Measurements from ENCODE around the gene ISCU.

DNA sequence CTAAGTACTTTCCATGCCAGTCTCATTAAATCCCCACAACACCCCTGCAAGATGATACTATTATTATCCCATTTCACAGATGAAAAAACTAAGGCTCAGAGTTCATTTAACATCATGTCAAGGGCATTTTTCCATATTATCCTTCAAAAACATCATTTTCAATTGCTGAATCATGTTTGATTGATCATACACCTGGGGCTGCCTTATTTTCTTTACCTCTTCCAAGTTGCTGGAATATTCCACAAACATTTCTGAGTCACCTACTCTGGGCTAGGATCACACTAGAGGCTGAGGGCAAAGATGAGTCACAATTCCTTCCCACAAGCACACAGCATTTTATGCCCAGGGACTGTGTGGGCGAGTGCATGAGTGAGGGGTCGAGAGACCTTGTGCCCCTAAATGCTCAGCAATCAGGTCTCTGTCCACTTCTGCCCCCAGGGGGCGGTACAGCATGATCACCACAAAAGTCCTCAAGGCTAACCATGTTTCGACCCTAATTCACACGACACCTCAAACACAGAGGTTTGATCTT, 49.6 kb downstream of the ISCU start:
- TF ChIP-seq MAX (IDR thresholded peaks at IDR 0.05; ENCODE audit: low read depth, low read length) = peak; percentile 34; the same call in 1 of the 2 replicates
- TF ChIP-seq, protein P1, sequence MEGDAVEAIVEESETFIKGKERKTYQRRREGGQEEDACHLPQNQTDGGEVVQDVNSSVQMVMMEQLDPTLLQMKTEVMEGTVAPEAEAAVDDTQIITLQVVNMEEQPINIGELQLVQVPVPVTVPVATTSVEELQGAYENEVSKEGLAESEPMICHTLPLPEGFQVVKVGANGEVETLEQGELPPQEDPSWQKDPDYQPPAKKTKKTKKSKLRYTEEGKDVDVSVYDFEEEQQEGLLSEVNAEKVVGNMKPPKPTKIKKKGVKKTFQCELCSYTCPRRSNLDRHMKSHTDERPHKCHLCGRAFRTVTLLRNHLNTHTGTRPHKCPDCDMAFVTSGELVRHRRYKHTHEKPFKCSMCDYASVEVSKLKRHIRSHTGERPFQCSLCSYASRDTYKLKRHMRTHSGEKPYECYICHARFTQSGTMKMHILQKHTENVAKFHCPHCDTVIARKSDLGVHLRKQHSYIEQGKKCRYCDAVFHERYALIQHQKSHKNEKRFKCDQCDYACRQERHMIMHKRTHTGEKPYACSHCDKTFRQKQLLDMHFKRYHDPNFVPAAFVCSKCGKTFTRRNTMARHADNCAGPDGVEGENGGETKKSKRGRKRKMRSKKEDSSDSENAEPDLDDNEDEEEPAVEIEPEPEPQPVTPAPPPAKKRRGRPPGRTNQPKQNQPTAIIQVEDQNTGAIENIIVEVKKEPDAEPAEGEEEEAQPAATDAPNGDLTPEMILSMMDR (IDR thresholded peaks at IDR 0.05; ENCODE audit: low read depth, low read length) = peak; percentile 91
